Renal pelvis (tissue), 4 donors: ENCODE results near the gene EYS. TPM values are rescaled to one million over a fixed set of nuclear protein-coding genes. Genes with fewer than 3 reads are reported as not detected.

Experiments used
- DNase-seq: peaks from one replicate; pipeline ENCODE4 v3.0.0-alpha.2; 2013
- polyA plus RNA-seq, 3 donors: library from polyadenylated mRNA; unstranded; fragments of 120-200 nt; gene quantifications; one replicate each; pipeline ENCODE4 v1.2.1, GENCODE V29; 2013; ENCODE audit not compliant: insufficient read length in 3 of 3

The EYS gene
- polyA plus RNA-seq, 3 donors: 0.50 to 1.2 (median 0.82) TPM

- DNase-seq: no peak
These were observed 477.2 kb downstream of the EYS start for GRCh38 chr6:65229825-65230224.

- no peak for DNase-seq
These were observed 485.9 kb downstream of the EYS start for GRCh38 chr6:65221153-65221552.

- no peak for DNase-seq
These were observed 504.3 kb downstream of the EYS start for GRCh38 chr6:65202738-65203137.

- no peak for DNase-seq
These were observed 507.3 kb downstream of the EYS start for GRCh38 chr6:65199683-65200082.

- no peak for DNase-seq
These were observed 507.9 kb downstream of the EYS start for GRCh38 chr6:65199121-65199520.

GRCh38 chr6:65191471-65191870 is 515.6 kb downstream of the EYS start:
- DNase-seq: no peak

- DNase-seq: no peak
These were observed 517.7 kb downstream of the EYS start for GRCh38 chr6:65189236-65189881.

- no peak for DNase-seq
These were observed 520.2 kb downstream of the EYS start for GRCh38 chr6:65186826-65187225.

- no peak for DNase-seq
These were observed 524.3 kb downstream of the EYS start for GRCh38 chr6:65182681-65183080.

- DNase-seq: no peak
These were observed 536.8 kb downstream of the EYS start for GRCh38 chr6:65170273-65170672.

- no peak for DNase-seq
These were observed 545.4 kb downstream of the EYS start for GRCh38 chr6:65161661-65162060.

- no peak for DNase-seq
These were observed 550.0 kb downstream of the EYS start for GRCh38 chr6:65157025-65157424.

GRCh38 chr6:65155083-65155482 is 551.9 kb downstream of the EYS start:
- no peak for DNase-seq

GRCh38 chr6:65149841-65150240 is 557.2 kb downstream of the EYS start:
- DNase-seq: no peak

GRCh38 chr6:65148839-65149238 is 558.2 kb downstream of the EYS start:
- DNase-seq: no peak

GRCh38 chr6:65135567-65135966 is 571.5 kb downstream of the EYS start:
- no peak for DNase-seq

- DNase-seq: no peak
These were observed 580.4 kb downstream of the EYS start for GRCh38 chr6:65126667-65127066.

- DNase-seq: no peak
These were observed 583.5 kb downstream of the EYS start for GRCh38 chr6:65123521-65123920.

GRCh38 chr6:65117817-65118409 is 589.1 kb downstream of the EYS start:
- no peak for DNase-seq

GRCh38 chr6:65116326-65116725 is 590.7 kb downstream of the EYS start:
- no peak for DNase-seq

GRCh38 chr6:65113581-65113980 is 593.4 kb downstream of the EYS start:
- DNase-seq: no peak

- no peak for DNase-seq
These were observed 594.6 kb downstream of the EYS start for GRCh38 chr6:65112435-65112834.

GRCh38 chr6:65110031-65110430 is 597.0 kb downstream of the EYS start:
- DNase-seq: no peak

- no peak for DNase-seq
These were observed 608.7 kb downstream of the EYS start for GRCh38 chr6:65098349-65098748.
